ENCODE data around the gene TPD52L1.

The TPD52L1 gene

GRCh38 chr6:125212377-125212776 lies 58.8 kb downstream of the TPD52L1 start:
- no peak for DNase-seq

GRCh38 chr6:125213939-125214338 lies 60.4 kb downstream of the TPD52L1 start:
- DNase-seq: no peak

GRCh38 chr6:125215252-125215819 lies 61.8 kb downstream of the TPD52L1 start:
- DNase-seq: no peak

- no peak for DNase-seq
Measured at GRCh38 chr6:125216015-125216414, 62.4 kb downstream of the TPD52L1 start.

- no peak for DNase-seq
Measured at GRCh38 chr6:125217369-125217768, 63.8 kb downstream of the TPD52L1 start.

- DNase-seq: no peak
Measured at GRCh38 chr6:125217992-125218391, 64.4 kb downstream of the TPD52L1 start.

- DNase-seq: no peak
Measured at GRCh38 chr6:125219361-125219895, 65.9 kb downstream of the TPD52L1 start.

GRCh38 chr6:125220712-125221111 lies 67.1 kb downstream of the TPD52L1 start:
- DNase-seq: no peak

- no peak for DNase-seq
Measured at GRCh38 chr6:125222531-125223455, 69.2 kb downstream of the TPD52L1 start.

- peak; percentile 38 for DNase-seq
Measured at GRCh38 chr6:125224231-125224861, 70.8 kb downstream of the TPD52L1 start.

GRCh38 chr6:125227244-125227643 lies 73.7 kb downstream of the TPD52L1 start:
- no peak for DNase-seq

GRCh38 chr6:125228981-125229479 lies 75.5 kb downstream of the TPD52L1 start:
- no peak for DNase-seq

- no peak for DNase-seq
Measured at GRCh38 chr6:125230674-125231073, 77.1 kb downstream of the TPD52L1 start.

- no peak for DNase-seq
Measured at GRCh38 chr6:125231133-125231532, 77.6 kb downstream of the TPD52L1 start.

- no peak for DNase-seq
Measured at GRCh38 chr6:125231574-125232343, 78.2 kb downstream of the TPD52L1 start.

- DNase-seq: peak; percentile 66
Measured at GRCh38 chr6:125232466-125232865, 78.9 kb downstream of the TPD52L1 start.

GRCh38 chr6:125233202-125233601 lies 79.6 kb downstream of the TPD52L1 start:
- no peak for DNase-seq

- peak; percentile 53 for DNase-seq
Measured at GRCh38 chr6:125236536-125237327, 83.2 kb downstream of the TPD52L1 start.

GRCh38 chr6:125237764-125238163 lies 84.2 kb downstream of the TPD52L1 start:
- no peak for DNase-seq

- no peak for DNase-seq
Measured at GRCh38 chr6:125245109-125245508, 91.5 kb downstream of the TPD52L1 start.

- DNase-seq: no peak
Measured at GRCh38 chr6:125245523-125246264, 92.1 kb downstream of the TPD52L1 start.
